Ovary (tissue), 3 donors: ENCODE results near the gene SEC24A.

Source experiments
- POLR2A ChIP-seq: fragments of 450-650 bp; IDR thresholded peaks from one replicate; pipeline ENCODE4 v1.6.1; 2017; ENCODE audit warnings: antibody characterized with exemption, mild to moderate bottlenecking, moderate library complexity
- TF ChIP-seq, protein P1 (sequence below), 3 donors: fragments of 450-650 bp in 2 of 3; fragments of 200-600 bp in 1 of 3; IDR thresholded peaks; one replicate each; pipeline versions ENCODE4 v1.5.1 to v1.8.0; 2016 to 2022; ENCODE audit warnings: antibody characterized with exemption in 3 of 3, mild to moderate bottlenecking in 1 of 3
- donor health status: DM: no; HTN: no; CAD: no.

DNA sequence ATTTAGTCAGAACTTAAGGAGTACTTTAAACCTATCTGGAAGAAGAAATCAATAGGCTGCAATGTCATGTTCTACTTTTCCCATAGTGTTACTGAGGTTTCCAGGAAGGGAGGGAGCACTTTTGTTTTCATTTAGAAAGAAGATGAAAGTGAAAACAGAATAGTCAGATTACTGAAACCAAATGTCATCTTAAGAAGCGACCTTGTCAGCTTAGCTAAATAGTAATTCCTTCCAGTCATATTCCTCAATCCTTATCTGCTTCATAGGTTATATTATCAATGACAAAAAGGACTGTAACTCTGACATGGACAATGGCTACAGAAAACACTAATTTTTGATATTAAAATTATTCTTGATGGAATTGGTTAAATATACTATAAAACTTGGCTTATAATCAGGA, 43.7 kb upstream of the SEC24A start:
- no peak for TF ChIP-seq POLR2A
- TF ChIP-seq, protein P1, sequence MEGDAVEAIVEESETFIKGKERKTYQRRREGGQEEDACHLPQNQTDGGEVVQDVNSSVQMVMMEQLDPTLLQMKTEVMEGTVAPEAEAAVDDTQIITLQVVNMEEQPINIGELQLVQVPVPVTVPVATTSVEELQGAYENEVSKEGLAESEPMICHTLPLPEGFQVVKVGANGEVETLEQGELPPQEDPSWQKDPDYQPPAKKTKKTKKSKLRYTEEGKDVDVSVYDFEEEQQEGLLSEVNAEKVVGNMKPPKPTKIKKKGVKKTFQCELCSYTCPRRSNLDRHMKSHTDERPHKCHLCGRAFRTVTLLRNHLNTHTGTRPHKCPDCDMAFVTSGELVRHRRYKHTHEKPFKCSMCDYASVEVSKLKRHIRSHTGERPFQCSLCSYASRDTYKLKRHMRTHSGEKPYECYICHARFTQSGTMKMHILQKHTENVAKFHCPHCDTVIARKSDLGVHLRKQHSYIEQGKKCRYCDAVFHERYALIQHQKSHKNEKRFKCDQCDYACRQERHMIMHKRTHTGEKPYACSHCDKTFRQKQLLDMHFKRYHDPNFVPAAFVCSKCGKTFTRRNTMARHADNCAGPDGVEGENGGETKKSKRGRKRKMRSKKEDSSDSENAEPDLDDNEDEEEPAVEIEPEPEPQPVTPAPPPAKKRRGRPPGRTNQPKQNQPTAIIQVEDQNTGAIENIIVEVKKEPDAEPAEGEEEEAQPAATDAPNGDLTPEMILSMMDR (IDR thresholded peaks at IDR 0.05), result no peak
